HEK293 (cell line): ENCODE data around the gene ETV6.

Experiments
- CTCF ChIA-PET: fragments of 350-600 bp; formaldehyde crosslinking; extraction: SDS; loops from one replicate; lab custom pipeline; 2021; ENCODE audit warnings: antibody characterized with exemption; lab: Yijun Ruan, JAX
- POLR2A ChIA-PET: fragments of 300-600 bp; formaldehyde crosslinking; extraction: SDS; loops from one replicate; lab custom pipeline; 2020; ENCODE audit warnings: antibody characterized with exemption, inconsistent platforms; lab: Yijun Ruan, JAX
- H3K27ac ChIP-seq: fragments of 200-500 bp; sonication (Bioruptor generic); 2 replicates; pipeline ENCODE4 v1.5.1; 2014; ENCODE audit warnings: low read depth, low read length, control low read depth, inconsistent platforms; ENCODE audit errors: extremely low read depth
- H3K36me3 ChIP-seq, 2 experiments: fragments of 200-500 bp in 1 of 2; sonication (Bioruptor generic) in 1 of 2; 1 replicate in 1 of 2; 2 replicates in 1 of 2; pipeline ENCODE4 v1.5.1; 2014 to 2017; ENCODE audit warnings: inconsistent platforms in 2 of 2, low read length in 2 of 2; ENCODE audit not compliant: control insufficient read depth in 2 of 2, insufficient read depth in 1 of 2
- H3K4me1 ChIP-seq: fragments of 200-500 bp; sonication (Bioruptor generic); 2 replicates; pipeline ENCODE4 v1.5.1; 2014; ENCODE audit warnings: mild to moderate bottlenecking, low read length, inconsistent platforms; ENCODE audit not compliant: control insufficient read depth, insufficient read depth
- H3K4me3 ChIP-seq: 2 replicates; pipeline ENCODE4 v1.5.1; 2011; ENCODE audit warnings: low read depth, mild to moderate bottlenecking, control low read depth, low read length, moderate library complexity
- H3K9me3 ChIP-seq: fragments of 200-500 bp; sonication (Bioruptor generic); 2 replicates; pipeline ENCODE4 v1.5.1; 2014; ENCODE audit warnings: low read depth, low read length, inconsistent platforms; ENCODE audit not compliant: control insufficient read depth, insufficient read depth
- FEZF1 ChIP-seq: fragments of 450-650 bp; formaldehyde crosslinking; IDR thresholded peaks from 2 replicates; pipeline ENCODE4 v1.5.1; 2016; ENCODE audit warnings: missing biosample characterization, missing genetic modification characterization
- OSR2 ChIP-seq: fragments of 450-650 bp; formaldehyde crosslinking; IDR thresholded peaks from 2 replicates; pipeline ENCODE4 v1.5.1; 2016; ENCODE audit warnings: missing biosample characterization, missing genetic modification characterization
- PRDM1 ChIP-seq: fragments of 450-650 bp; formaldehyde crosslinking; IDR thresholded peaks from 2 replicates; pipeline ENCODE4; 2016; ENCODE audit warnings: missing biosample characterization, missing genetic modification characterization
- SCRT2 ChIP-seq: fragments of 450-650 bp; formaldehyde crosslinking; IDR thresholded peaks from 2 replicates; pipeline ENCODE4 v1.5.1; 2016; ENCODE audit warnings: missing biosample characterization, missing genetic modification characterization
- SP3 ChIP-seq: fragments of 450-650 bp; formaldehyde crosslinking; IDR thresholded peaks from 2 replicates; pipeline ENCODE4 v1.5.1; 2016; ENCODE audit warnings: missing biosample characterization, missing genetic modification characterization
- ZBTB1 ChIP-seq: fragments of 450-650 bp; formaldehyde crosslinking; IDR thresholded peaks from 2 replicates; pipeline ENCODE4 v1.5.1; 2016; ENCODE audit warnings: missing biosample characterization, missing genetic modification characterization
- ZBTB48 ChIP-seq: fragments of 450-650 bp; formaldehyde crosslinking; IDR thresholded peaks from 2 replicates; pipeline ENCODE4 v1.5.1; 2016; ENCODE audit warnings: missing biosample characterization, missing genetic modification characterization
- ZNF133 ChIP-seq: fragments of 450-650 bp; formaldehyde crosslinking; IDR thresholded peaks from 2 replicates; pipeline ENCODE4 v1.5.1; 2016; ENCODE audit warnings: missing biosample characterization, missing genetic modification characterization
- ZNF146 ChIP-seq: fragments of 450-650 bp; formaldehyde crosslinking; IDR thresholded peaks from 2 replicates; pipeline ENCODE4 v1.5.1; 2016; ENCODE audit warnings: missing biosample characterization, missing genetic modification characterization
- ZNF16 ChIP-seq: fragments of 450-650 bp; formaldehyde crosslinking; IDR thresholded peaks from 2 replicates; pipeline ENCODE4 v1.5.1; 2016; ENCODE audit warnings: low read depth, missing biosample characterization, missing genetic modification characterization
- ZNF423 ChIP-seq: fragments of 450-650 bp; formaldehyde crosslinking; IDR thresholded peaks from 2 replicates; pipeline ENCODE4 v1.5.1; 2016; ENCODE audit warnings: missing biosample characterization, missing genetic modification characterization
- ZNF514 ChIP-seq: fragments of 450-650 bp; formaldehyde crosslinking; IDR thresholded peaks from 2 replicates; pipeline ENCODE4 v1.5.1; 2016; ENCODE audit warnings: missing biosample characterization, missing genetic modification characterization
- ZNF521 ChIP-seq: fragments of 450-650 bp; formaldehyde crosslinking; IDR thresholded peaks from 2 replicates; pipeline ENCODE4 v1.5.1; 2017; ENCODE audit warnings: missing biosample characterization, mild to moderate bottlenecking, missing genetic modification characterization
- ZNF544 ChIP-seq: fragments of 450-650 bp; formaldehyde crosslinking; IDR thresholded peaks from 2 replicates; pipeline ENCODE4 v1.5.0; 2017; ENCODE audit warnings: missing biosample characterization, missing genetic modification characterization
- ZNF555 ChIP-seq: fragments of 450-650 bp; formaldehyde crosslinking; conservative IDR thresholded peaks from 2 replicates; pipeline ENCODE4 v1.5.1; 2017; ENCODE audit warnings: missing biosample characterization, mild to moderate bottlenecking, missing genetic modification characterization, inconsistent platforms
- ZNF560 ChIP-seq: fragments of 450-650 bp; formaldehyde crosslinking; IDR thresholded peaks from 2 replicates; pipeline ENCODE4 v1.5.1; 2017; ENCODE audit warnings: missing biosample characterization, missing genetic modification characterization, borderline replicate concordance
- ZNF600 ChIP-seq: fragments of 450-650 bp; formaldehyde crosslinking; IDR thresholded peaks from 2 replicates; pipeline ENCODE4 v1.5.1; 2016; ENCODE audit warnings: missing biosample characterization, missing genetic modification characterization
- ZNF658 ChIP-seq: fragments of 450-650 bp; formaldehyde crosslinking; IDR thresholded peaks from 2 replicates; pipeline ENCODE4; 2016; ENCODE audit warnings: missing biosample characterization, missing genetic modification characterization
- ZNF670 ChIP-seq: fragments of 450-650 bp; formaldehyde crosslinking; IDR thresholded peaks from 2 replicates; pipeline ENCODE4 v1.5.1; 2016; ENCODE audit warnings: missing biosample characterization, missing genetic modification characterization, low read depth
- ZNF768 ChIP-seq: fragments of 450-650 bp; formaldehyde crosslinking; IDR thresholded peaks from 2 replicates; pipeline ENCODE4 v1.5.1; 2018; ENCODE audit warnings: missing biosample characterization, mild to moderate bottlenecking, missing genetic modification characterization
- ZNF776 ChIP-seq: fragments of 450-650 bp; formaldehyde crosslinking; IDR thresholded peaks from 2 replicates; pipeline ENCODE4 v1.5.0; 2017; ENCODE audit warnings: missing biosample characterization, missing genetic modification characterization, borderline replicate concordance
- TF ChIP-seq, protein P1 (sequence below): fragments of 450-650 bp; formaldehyde crosslinking; IDR thresholded peaks from 2 replicates; pipeline ENCODE4 v1.5.1; 2016; ENCODE audit warnings: missing biosample characterization, missing genetic modification characterization, borderline replicate concordance
- TF ChIP-seq, protein P2 (sequence below): fragments of 450-650 bp; formaldehyde crosslinking; IDR thresholded peaks from 2 replicates; pipeline ENCODE4; 2016; ENCODE audit warnings: missing biosample characterization, missing genetic modification characterization
- TF ChIP-seq, protein P3 (sequence below): fragments of 450-650 bp; formaldehyde crosslinking; IDR thresholded peaks from 2 replicates; pipeline ENCODE4 v1.5.1; 2016; ENCODE audit warnings: missing biosample characterization, missing genetic modification characterization
- TF ChIP-seq, protein P4 (sequence below): fragments of 450-650 bp; formaldehyde crosslinking; IDR thresholded peaks from 2 replicates; pipeline ENCODE4 v1.5.1; 2017; ENCODE audit warnings: missing biosample characterization, missing genetic modification characterization
- TF ChIP-seq, protein P5 (sequence below): fragments of 450-650 bp; formaldehyde crosslinking; IDR thresholded peaks from 2 replicates; pipeline ENCODE4 v1.5.1; 2016; ENCODE audit warnings: missing biosample characterization, missing genetic modification characterization

ETV6 gene

DNA sequence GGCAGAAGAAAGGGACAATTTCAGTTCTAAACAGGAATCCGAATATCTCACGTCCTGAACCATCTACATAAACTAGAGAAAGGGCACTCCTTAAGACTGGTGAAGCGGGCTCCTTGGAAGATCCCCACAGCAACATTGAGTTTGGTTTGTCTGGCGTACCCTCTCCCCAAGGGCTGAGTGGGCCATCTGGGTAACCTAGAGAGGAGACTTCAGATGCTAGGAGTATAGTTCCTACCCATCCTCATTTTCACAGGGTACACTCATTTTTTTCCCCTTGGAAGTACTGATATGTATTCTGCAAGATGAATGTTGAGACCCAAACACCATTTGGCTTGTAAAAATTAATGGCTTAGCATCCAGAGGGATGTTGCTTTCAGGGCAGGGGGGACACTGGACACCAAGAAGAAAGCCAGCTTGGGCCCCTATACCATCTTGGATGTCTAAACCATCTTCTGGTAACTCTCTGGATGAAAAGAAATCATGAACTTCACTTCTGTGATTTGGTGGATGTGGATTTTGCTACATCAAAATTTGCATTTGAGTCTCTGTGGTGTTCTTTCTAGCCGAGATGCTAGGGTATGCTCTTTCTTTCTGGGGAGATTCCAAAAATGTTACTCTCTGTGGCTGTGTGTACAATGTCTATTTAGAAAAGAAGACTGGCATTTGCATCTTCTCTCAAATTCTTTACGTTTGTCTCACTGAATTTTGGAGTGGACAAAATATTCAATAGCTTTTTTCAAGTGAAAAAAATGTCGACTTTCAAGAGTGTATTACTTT, 97.7 kb downstream of the ETV6 start:
- no peak overlapping the region for H3K27ac ChIP-seq
- no peak overlapping the region for H3K4me3 ChIP-seq
- H3K36me3 ChIP-seq = no peaks in the 10 kb centered on the region
- POLR2A ChIA-PET = no interaction called here
- CTCF ChIA-PET = interaction anchor here (0.6 to 1.7 kb wide), 4 partner anchors 12 to 166 kb away, joined by 4 to 6 read pairs (median 4); no protein-coding TSS in a partner anchor
- H3K9me3 ChIP-seq = no peaks in the 10 kb centered on the region
- H3K4me1 ChIP-seq = no peaks in the 10 kb centered on the region
- TF ChIP-seq ZNF768 (no peak), ZNF555 (tag by site-specific recombination) (no peak), ZNF658 (tag by site-specific recombination) (no peak), ZNF146 (tag by site-specific recombination) (no peak), ZNF560 (tag by site-specific recombination) (no peak), ZNF521 (tag by site-specific recombination) (no peak), ZNF776 (tag by site-specific recombination) (no peak), ZNF133 (tag by site-specific recombination) (no peak), ZNF423 (no peak), ZNF514 (tag by site-specific recombination) (no peak)
- TF ChIP-seq, protein P1, sequence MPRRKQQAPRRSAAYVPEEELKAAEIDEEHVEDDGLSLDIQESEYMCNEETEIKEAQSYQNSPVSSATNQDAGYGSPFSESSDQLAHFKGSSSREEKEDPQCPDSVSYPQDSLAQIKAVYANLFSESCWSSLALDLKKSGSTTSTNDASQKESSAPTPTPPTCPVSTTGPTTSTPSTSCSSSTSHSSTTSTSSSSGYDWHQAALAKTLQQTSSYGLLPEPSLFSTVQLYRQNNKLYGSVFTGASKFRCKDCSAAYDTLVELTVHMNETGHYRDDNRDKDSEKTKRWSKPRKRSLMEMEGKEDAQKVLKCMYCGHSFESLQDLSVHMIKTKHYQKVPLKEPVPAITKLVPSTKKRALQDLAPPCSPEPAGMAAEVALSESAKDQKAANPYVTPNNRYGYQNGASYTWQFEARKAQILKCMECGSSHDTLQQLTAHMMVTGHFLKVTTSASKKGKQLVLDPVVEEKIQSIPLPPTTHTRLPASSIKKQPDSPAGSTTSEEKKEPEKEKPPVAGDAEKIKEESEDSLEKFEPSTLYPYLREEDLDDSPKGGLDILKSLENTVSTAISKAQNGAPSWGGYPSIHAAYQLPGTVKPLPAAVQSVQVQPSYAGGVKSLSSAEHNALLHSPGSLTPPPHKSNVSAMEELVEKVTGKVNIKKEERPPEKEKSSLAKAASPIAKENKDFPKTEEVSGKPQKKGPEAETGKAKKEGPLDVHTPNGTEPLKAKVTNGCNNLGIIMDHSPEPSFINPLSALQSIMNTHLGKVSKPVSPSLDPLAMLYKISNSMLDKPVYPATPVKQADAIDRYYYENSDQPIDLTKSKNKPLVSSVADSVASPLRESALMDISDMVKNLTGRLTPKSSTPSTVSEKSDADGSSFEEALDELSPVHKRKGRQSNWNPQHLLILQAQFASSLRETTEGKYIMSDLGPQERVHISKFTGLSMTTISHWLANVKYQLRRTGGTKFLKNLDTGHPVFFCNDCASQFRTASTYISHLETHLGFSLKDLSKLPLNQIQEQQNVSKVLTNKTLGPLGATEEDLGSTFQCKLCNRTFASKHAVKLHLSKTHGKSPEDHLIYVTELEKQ = no peak
- TF ChIP-seq, protein P2, sequence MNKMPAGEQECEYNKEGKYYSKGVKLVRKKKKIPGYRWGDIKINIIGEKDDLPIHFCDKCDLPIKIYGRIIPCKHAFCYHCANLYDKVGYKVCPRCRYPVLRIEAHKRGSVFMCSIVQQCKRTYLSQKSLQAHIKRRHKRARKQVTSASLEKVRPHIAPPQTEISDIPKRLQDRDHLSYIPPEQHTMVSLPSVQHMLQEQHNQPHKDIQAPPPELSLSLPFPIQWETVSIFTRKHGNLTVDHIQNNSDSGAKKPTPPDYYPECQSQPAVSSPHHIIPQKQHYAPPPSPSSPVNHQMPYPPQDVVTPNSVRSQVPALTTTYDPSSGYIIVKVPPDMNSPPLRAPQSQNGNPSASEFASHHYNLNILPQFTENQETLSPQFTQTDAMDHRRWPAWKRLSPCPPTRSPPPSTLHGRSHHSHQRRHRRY (tag by site-specific recombination) = no peak

DNA sequence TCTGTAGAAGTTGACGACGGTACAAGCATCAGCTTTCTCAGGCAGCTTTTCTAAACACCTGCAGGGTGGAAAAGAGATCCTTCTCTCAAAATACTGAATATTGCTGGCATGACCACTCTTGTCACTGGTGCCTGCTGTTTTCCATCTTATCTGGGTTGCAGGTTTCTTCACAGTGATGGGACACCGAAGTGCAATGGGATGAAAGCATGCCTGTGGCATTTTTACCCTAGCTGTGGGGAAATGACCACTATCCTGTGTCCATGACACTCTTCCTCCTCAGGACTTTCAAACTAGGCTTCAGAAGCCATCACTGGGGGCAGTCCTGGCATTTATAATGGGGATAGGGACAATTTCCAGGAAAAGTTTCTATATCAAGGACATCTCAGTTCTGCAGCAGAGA, 98.5 kb downstream of the ETV6 start:
- CTCF ChIA-PET = interaction anchor here (0.7 to 1.7 kb wide), 2 partner anchors 13 to 18 kb away, joined by 4 to 5 read pairs; no protein-coding TSS in a partner anchor
- Histone ChIP-seq H3K36me3 (no peaks in the 10 kb centered on the region), H3K9me3 (no peaks in the 10 kb centered on the region), H3K4me3 (no peak overlapping the region), H3K27ac (no peak overlapping the region), H3K4me1 (no peaks in the 10 kb centered on the region)
- POLR2A ChIA-PET = no interaction called here
- TF ChIP-seq ZNF16 (tag by site-specific recombination) (no peak), OSR2 (tag by site-specific recombination) (no peak), FEZF1 (tag by site-specific recombination) (no peak), SCRT2 (no peak), ZNF670 (tag by site-specific recombination) (no peak), ZBTB48 (tag by site-specific recombination) (no peak), ZNF544 (tag by site-specific recombination) (no peak), SP3 (no peak), ZNF600 (tag by site-specific recombination) (no peak), ZNF658 (tag by site-specific recombination) (no peak), PRDM1 (tag by site-specific recombination) (no peak), ZBTB1 (tag by site-specific recombination) (no peak)
- TF ChIP-seq, protein P3, sequence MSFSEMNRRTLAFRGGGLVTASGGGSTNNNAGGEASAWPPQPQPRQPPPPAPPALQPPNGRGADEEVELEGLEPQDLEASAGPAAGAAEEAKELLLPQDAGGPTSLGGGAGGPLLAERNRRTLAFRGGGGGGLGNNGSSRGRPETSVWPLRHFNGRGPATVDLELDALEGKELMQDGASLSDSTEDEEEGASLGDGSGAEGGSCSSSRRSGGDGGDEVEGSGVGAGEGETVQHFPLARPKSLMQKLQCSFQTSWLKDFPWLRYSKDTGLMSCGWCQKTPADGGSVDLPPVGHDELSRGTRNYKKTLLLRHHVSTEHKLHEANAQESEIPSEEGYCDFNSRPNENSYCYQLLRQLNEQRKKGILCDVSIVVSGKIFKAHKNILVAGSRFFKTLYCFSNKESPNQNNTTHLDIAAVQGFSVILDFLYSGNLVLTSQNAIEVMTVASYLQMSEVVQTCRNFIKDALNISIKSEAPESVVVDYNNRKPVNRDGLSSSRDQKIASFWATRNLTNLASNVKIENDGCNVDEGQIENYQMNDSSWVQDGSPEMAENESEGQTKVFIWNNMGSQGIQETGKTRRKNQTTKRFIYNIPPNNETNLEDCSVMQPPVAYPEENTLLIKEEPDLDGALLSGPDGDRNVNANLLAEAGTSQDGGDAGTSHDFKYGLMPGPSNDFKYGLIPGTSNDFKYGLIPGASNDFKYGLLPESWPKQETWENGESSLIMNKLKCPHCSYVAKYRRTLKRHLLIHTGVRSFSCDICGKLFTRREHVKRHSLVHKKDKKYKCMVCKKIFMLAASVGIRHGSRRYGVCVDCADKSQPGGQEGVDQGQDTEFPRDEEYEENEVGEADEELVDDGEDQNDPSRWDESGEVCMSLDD (tag by site-specific recombination) = no peak
- TF ChIP-seq, protein P4, sequence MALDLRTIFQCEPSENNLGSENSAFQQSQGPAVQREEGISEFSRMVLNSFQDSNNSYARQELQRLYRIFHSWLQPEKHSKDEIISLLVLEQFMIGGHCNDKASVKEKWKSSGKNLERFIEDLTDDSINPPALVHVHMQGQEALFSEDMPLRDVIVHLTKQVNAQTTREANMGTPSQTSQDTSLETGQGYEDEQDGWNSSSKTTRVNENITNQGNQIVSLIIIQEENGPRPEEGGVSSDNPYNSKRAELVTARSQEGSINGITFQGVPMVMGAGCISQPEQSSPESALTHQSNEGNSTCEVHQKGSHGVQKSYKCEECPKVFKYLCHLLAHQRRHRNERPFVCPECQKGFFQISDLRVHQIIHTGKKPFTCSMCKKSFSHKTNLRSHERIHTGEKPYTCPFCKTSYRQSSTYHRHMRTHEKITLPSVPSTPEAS (tag by site-specific recombination) = no peak
- TF ChIP-seq, protein P5, sequence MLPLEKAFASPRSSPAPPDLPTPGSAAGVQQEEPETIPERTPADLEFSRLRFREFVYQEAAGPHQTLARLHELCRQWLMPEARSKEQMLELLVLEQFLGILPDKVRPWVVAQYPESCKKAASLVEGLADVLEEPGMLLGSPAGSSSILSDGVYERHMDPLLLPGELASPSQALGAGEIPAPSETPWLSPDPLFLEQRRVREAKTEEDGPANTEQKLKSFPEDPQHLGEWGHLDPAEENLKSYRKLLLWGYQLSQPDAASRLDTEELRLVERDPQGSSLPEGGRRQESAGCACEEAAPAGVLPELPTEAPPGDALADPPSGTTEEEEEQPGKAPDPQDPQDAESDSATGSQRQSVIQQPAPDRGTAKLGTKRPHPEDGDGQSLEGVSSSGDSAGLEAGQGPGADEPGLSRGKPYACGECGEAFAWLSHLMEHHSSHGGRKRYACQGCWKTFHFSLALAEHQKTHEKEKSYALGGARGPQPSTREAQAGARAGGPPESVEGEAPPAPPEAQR = no peak
